ENCODE measurements around the gene LCN2. TPM values are rescaled to one million over a fixed set of nuclear protein-coding genes. Genes with fewer than 3 reads are reported as not detected.

The LCN2 gene
- total and polyA plus RNA-seq, 10 of the 15 experiments (the other 5 are each of a cell fraction or from before 2014, with no cell fraction given): not detected

DNA sequence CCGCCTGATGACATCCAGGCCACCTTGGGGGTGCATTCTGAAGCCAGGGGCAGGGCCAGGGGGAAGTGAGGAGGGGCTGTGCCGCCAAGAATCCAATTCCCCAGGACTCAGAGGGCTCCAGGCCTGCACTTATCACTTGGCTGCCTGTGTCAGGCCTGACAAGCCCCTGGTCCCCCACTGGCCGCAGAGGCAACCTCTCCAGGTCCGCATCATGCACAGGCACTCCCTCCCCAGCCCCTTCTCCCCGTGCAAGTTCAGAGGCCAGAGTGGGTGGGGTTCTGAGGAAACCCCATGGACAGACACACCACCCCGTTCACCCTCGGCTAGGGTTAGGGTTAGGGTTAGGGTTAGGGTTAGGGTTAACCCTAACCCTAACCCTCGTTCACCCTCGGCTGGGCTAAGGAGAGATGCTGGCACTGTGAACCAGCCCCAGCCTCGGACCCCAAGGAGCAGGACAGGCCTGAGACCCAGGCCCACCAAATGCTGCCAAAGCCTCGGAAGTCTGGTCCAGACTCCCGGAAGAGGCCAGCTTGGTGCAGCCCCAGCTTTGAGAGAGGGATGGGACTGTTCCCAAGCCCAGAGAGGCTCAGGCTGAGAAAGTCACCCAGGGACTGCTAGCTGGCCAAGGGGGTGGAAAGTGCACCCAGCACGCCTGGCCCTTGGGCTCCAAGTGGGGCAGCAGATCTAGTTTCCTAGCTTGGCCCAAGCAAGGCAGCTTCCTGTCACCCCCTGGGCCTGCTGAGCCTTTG, 4.9 kb downstream of the LCN2 start:
- H4K20me1 ChIP-seq (ENCODE audit: control insufficient read depth, insufficient read depth): no peaks in the 10 kb centered on the region; the same call in 1 of the 2 replicates
- H3K27ac ChIP-seq (ENCODE audit: control insufficient read depth, insufficient read depth): no peak overlapping the region
- no peak for TF ChIP-seq CHD2 (IDR thresholded peaks at IDR 0.05; ENCODE audit: borderline replicate concordance, low read depth, low read length)
- ChIA-PET RAD21 (ENCODE audit: unreplicated experiment) (no interaction called here), POLR2A (no interaction called here), CTCF (no interaction called here), SMC1A (ENCODE audit: uncharacterized antibody, unreplicated experiment) (no interaction called here)
- no peak overlapping the region for H3K4me2 ChIP-seq (ENCODE audit: control insufficient read depth, insufficient read depth)
- DNase-seq (ENCODE audit: low read depth, low spot score) (no peak), ATAC-seq (no peak), FAIRE-seq (no peak)
- no peaks in the 10 kb centered on the region for H3K9me3 ChIP-seq (replicated peaks; ENCODE audit: control insufficient read depth, insufficient read depth, low read length)
- H3K79me2 ChIP-seq (ENCODE audit: control insufficient read depth, insufficient read depth, low read length): no peaks in the 10 kb centered on the region
- H3K36me3 ChIP-seq (ENCODE audit: control insufficient read depth in 2 of 2, insufficient read depth in 2 of 2, low read length in 1 of 2): no peaks in the 10 kb centered on the region
- no peaks in the 10 kb centered on the region for H3K4me1 ChIP-seq (ENCODE audit: control insufficient read depth, insufficient read depth, low read length)
- BruUV-seq (replicated peaks): no TSS peak
- no peak overlapping the region for H3K4me3 ChIP-seq
- no peak overlapping the region for H3K9ac ChIP-seq (ENCODE audit: control insufficient read depth, insufficient read depth, low read length)
- H3K27me3 ChIP-seq (replicated peaks in 1 of 2; ENCODE audit: control insufficient read depth in 2 of 2, insufficient read depth in 2 of 2, low read length in 1 of 2): no peaks in the 10 kb centered on the region
- H2AFZ ChIP-seq (ENCODE audit: control insufficient read depth, low read depth, low read length): no peak overlapping the region
- intact Hi-C loops (cut with micrococcal nuclease; ENCODE audit: unreplicated experiment): no loop called here
- in situ Hi-C loops (cut with MboI): no loop called here
- 24% methylated on average over 12 of the region's 13 CpGs for WGBS (ENCODE audit: insufficient coverage, insufficient replicate concordance, low lambda C conversion rate, missing lambda C conversion rate)

DNA sequence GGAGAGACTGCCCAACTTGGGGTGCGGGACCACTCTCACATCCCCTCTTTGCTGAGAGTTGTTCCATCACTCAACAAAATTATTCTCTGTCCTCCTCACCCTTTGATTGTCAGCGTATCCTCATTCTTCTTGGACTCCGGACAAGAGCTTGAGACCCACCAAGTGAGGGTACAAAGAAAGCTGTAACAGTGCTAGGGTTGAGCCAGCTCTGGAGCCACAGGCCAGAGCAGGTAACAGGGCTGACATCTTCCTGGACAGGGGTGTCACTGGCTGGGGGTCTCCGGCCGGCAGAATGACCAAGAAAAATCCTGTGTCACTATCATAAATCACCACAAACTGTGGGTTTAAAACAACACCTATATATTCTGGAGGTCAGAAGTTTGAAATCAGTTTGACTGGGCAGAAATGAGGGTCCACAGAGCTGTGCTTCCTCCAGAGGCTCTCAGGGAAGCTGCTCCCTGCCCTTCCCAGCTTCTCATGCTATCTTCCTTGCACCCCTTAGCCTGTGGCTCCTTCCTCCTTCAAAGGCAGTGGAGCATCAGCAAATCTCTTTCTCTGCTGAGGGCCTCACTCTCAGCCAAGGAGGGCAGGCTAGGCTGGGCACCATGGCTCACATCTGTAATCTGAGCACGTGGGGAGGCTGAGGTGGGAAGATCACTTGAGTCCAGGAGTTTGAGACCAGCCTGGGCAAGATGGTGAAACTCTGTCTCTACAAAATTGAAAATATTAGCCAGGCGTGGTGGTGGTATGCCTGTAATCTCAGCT, 6.7 kb downstream of the LCN2 start:
- H3K4me3 ChIP-seq: no peak overlapping the region
- H3K36me3 ChIP-seq (ENCODE audit: control insufficient read depth in 2 of 2, insufficient read depth in 2 of 2, low read length in 1 of 2): no peaks in the 10 kb centered on the region
- H3K4me1 ChIP-seq (ENCODE audit: control insufficient read depth, insufficient read depth, low read length): peaks cover 6% of the 10 kb centered on the region
- no peak overlapping the region for H3K9ac ChIP-seq (ENCODE audit: control insufficient read depth, insufficient read depth, low read length)
- no peak for DNase-seq (ENCODE audit: low read depth, low spot score)
- H4K20me1 ChIP-seq (ENCODE audit: control insufficient read depth, insufficient read depth): no peaks in the 10 kb centered on the region
- H3K27ac ChIP-seq (ENCODE audit: control insufficient read depth, insufficient read depth): no peak overlapping the region
- ATAC-seq: no peak
- POLR2A ChIA-PET: no interaction called here
- CTCF ChIA-PET: interaction anchor here (0.9 kb wide), 1 partner anchor 39 kb away, joined by 3 read pairs; no protein-coding TSS in a partner anchor
- in situ Hi-C loops (cut with MboI) (no loop called here), intact Hi-C loops (cut with micrococcal nuclease; ENCODE audit: unreplicated experiment) (no loop called here)
- RAD21 ChIA-PET (ENCODE audit: unreplicated experiment): no interaction called here
- FAIRE-seq: no peak
- WGBS (ENCODE audit: insufficient coverage, insufficient replicate concordance, low lambda C conversion rate, missing lambda C conversion rate): 68% methylated on average over 7 of the region's 7 CpGs
- H2AFZ ChIP-seq (ENCODE audit: control insufficient read depth, low read depth, low read length): no peak overlapping the region
- no peak overlapping the region for H3K4me2 ChIP-seq (ENCODE audit: control insufficient read depth, insufficient read depth)
- no TSS peak for BruUV-seq (replicated peaks)
- peaks cover 8% of the 10 kb centered on the region for H3K79me2 ChIP-seq (ENCODE audit: control insufficient read depth, insufficient read depth, low read length)
- H3K27me3 ChIP-seq (replicated peaks in 1 of 2; ENCODE audit: control insufficient read depth in 2 of 2, insufficient read depth in 2 of 2, low read length in 1 of 2): no peaks in the 10 kb centered on the region
- SMC1A ChIA-PET (ENCODE audit: uncharacterized antibody, unreplicated experiment): no interaction called here
- H3K9me3 ChIP-seq (replicated peaks; ENCODE audit: control insufficient read depth, insufficient read depth, low read length): no peaks in the 10 kb centered on the region
- TF ChIP-seq, protein P1, sequence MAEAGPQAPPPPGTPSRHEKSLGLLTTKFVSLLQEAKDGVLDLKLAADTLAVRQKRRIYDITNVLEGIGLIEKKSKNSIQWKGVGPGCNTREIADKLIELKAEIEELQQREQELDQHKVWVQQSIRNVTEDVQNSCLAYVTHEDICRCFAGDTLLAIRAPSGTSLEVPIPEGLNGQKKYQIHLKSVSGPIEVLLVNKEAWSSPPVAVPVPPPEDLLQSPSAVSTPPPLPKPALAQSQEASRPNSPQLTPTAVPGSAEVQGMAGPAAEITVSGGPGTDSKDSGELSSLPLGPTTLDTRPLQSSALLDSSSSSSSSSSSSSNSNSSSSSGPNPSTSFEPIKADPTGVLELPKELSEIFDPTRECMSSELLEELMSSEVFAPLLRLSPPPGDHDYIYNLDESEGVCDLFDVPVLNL (IDR thresholded peaks at IDR 0.05; ENCODE audit: low read depth, low read length): no peak
- TF ChIP-seq, protein P2, sequence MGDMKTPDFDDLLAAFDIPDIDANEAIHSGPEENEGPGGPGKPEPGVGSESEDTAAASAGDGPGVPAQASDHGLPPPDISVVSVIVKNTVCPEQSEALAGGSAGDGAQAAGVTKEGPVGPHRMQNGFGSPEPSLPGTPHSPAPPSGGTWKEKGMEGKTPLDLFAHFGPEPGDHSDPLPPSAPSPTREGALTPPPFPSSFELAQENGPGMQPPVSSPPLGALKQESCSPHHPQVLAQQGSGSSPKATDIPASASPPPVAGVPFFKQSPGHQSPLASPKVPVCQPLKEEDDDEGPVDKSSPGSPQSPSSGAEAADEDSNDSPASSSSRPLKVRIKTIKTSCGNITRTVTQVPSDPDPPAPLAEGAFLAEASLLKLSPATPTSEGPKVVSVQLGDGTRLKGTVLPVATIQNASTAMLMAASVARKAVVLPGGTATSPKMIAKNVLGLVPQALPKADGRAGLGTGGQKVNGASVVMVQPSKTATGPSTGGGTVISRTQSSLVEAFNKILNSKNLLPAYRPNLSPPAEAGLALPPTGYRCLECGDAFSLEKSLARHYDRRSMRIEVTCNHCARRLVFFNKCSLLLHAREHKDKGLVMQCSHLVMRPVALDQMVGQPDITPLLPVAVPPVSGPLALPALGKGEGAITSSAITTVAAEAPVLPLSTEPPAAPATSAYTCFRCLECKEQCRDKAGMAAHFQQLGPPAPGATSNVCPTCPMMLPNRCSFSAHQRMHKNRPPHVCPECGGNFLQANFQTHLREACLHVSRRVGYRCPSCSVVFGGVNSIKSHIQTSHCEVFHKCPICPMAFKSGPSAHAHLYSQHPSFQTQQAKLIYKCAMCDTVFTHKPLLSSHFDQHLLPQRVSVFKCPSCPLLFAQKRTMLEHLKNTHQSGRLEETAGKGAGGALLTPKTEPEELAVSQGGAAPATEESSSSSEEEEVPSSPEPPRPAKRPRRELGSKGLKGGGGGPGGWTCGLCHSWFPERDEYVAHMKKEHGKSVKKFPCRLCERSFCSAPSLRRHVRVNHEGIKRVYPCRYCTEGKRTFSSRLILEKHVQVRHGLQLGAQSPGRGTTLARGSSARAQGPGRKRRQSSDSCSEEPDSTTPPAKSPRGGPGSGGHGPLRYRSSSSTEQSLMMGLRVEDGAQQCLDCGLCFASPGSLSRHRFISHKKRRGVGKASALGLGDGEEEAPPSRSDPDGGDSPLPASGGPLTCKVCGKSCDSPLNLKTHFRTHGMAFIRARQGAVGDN (IDR thresholded peaks at IDR 0.05): no peak
- TF ChIP-seq, protein P3, sequence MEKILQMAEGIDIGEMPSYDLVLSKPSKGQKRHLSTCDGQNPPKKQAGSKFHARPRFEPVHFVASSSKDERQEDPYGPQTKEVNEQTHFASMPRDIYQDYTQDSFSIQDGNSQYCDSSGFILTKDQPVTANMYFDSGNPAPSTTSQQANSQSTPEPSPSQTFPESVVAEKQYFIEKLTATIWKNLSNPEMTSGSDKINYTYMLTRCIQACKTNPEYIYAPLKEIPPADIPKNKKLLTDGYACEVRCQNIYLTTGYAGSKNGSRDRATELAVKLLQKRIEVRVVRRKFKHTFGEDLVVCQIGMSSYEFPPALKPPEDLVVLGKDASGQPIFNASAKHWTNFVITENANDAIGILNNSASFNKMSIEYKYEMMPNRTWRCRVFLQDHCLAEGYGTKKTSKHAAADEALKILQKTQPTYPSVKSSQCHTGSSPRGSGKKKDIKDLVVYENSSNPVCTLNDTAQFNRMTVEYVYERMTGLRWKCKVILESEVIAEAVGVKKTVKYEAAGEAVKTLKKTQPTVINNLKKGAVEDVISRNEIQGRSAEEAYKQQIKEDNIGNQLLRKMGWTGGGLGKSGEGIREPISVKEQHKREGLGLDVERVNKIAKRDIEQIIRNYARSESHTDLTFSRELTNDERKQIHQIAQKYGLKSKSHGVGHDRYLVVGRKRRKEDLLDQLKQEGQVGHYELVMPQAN (conservative IDR thresholded peaks at IDR 0.05): no peak
- no peak for TF ChIP-seq GATAD2B (conservative IDR thresholded peaks at IDR 0.05; ENCODE audit: low read depth)

All from GM12878 (cell line).